GM12865 (cell line): Measurements from ENCODE around the gene IL17RB.
A peak's percentile ranks its signal among the peaks of the same experiment; 100 is the strongest.

Experiments
- DNase-seq: peaks from one replicate; pipeline ENCODE4 v3.0.0; 2010; ENCODE audit warnings: low read depth
- H3K4me3 ChIP-seq: 2 replicates; pipeline ENCODE4 v1.5.1; 2011; ENCODE audit warnings: mild to moderate bottlenecking, low read depth, low read length, control low read depth
- TF ChIP-seq, protein P1 (sequence below): IDR thresholded peaks from 2 replicates; pipeline ENCODE4 v1.5.1; 2011; ENCODE audit warnings: low read length, control low read depth, low read depth, inconsistent platforms; ENCODE audit not compliant: insufficient read depth; ENCODE audit errors: missing control alignments

The IL17RB gene

GRCh38 chr3:53862241-53862640, 15.9 kb downstream of the IL17RB start:
- H3K4me3 ChIP-seq, result no peak overlapping the region
- DNase-seq, result no peak
- TF ChIP-seq, protein P1, sequence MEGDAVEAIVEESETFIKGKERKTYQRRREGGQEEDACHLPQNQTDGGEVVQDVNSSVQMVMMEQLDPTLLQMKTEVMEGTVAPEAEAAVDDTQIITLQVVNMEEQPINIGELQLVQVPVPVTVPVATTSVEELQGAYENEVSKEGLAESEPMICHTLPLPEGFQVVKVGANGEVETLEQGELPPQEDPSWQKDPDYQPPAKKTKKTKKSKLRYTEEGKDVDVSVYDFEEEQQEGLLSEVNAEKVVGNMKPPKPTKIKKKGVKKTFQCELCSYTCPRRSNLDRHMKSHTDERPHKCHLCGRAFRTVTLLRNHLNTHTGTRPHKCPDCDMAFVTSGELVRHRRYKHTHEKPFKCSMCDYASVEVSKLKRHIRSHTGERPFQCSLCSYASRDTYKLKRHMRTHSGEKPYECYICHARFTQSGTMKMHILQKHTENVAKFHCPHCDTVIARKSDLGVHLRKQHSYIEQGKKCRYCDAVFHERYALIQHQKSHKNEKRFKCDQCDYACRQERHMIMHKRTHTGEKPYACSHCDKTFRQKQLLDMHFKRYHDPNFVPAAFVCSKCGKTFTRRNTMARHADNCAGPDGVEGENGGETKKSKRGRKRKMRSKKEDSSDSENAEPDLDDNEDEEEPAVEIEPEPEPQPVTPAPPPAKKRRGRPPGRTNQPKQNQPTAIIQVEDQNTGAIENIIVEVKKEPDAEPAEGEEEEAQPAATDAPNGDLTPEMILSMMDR, result no peak

GRCh38 chr3:53863145-53863544, 16.8 kb downstream of the IL17RB start:
- DNase-seq, result no peak
- no peak overlapping the region for H3K4me3 ChIP-seq
- TF ChIP-seq, protein P1, result no peak

- no peak for DNase-seq
- TF ChIP-seq, protein P1, result no peak
- no peak overlapping the region for H3K4me3 ChIP-seq
Observed at GRCh38 chr3:53865732-53866499, 19.5 kb downstream of the IL17RB start.

DNA sequence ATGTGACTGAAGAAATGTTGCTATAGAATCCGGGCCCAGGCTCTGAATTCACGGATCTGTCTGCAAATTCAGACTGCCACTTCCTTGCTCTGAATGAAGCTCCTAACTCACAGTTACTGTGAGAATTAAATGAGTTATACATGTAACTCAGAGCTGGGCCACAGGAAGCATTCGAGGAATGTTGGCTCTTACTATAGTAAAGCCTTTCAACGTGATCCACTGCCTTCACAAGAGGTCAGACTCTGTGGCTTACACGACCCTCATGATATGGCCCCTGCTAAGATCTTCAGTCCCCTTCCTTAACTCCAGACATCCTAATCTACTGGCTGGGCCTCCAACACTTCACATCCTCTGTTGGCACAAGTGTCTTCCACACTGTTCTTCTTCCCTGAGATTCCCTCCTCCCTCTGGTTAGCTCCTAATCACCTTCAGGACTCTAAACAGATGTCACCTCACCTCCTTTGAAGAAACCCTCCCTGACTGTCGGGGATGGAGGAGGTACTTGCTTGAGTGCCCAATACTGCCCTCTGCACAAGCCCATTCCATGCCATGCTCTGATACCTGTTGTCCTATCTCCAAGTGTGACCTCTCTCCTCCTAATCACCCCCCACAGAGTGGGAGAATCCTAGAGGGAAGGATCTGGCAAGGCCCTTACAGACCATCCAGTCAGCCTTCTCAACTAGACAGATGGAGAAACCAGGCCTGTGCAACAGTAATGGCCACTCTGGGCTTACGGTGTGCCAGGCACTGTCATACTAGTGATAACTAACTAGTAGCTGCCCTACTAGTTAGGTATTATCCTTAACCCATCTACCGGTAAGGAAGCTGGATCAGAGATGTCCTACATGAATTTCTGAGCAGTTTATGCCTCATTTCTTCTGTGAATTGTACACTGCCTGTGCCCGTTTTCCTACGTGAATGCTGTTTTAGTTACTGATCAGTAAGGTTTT, 34.3 kb downstream of the IL17RB start:
- no peak for DNase-seq
- TF ChIP-seq, protein P1, result no peak
- peak overlapping the region; percentile 94 for H3K4me3 ChIP-seq

GRCh38 chr3:53881691-53882593, 35.6 kb downstream of the IL17RB start, which contains the start of gene ACTR8:
ACTR8 (minus strand) TSS chr3:53882152; CDS start chr3:53882101, 51 bp downstream.
- peak; percentile 93 for DNase-seq
- peak within 1 kb of the TSS; percentile 94 for H3K4me3 ChIP-seq
- TF ChIP-seq, protein P1, result no peak

GRCh38 chr3:53883008-53883407, 36.6 kb downstream of the IL17RB start:
- DNase-seq, result no peak
- no peak overlapping the region for H3K4me3 ChIP-seq
- TF ChIP-seq, protein P1, result no peak
